K562 (cell line): Measurements from ENCODE around the gene TRABD. TPM values are rescaled to one million over a fixed set of nuclear protein-coding genes. Genes with fewer than 3 reads are reported as not detected.

Experiments used
- EGR1 ChIP-seq: fragments of 450-650 bp; conservative IDR thresholded peaks from 2 replicates; pipeline ENCODE4 v1.6.1; 2017; ENCODE audit warnings: mild to moderate bottlenecking
- FOS ChIP-seq: IDR thresholded peaks from 3 replicates; pipeline ENCODE4 v1.6.1; 2011; ENCODE audit not compliant: insufficient read length; ENCODE audit errors: extremely low read depth
- GABPB1 ChIP-seq: sonication (generic); formaldehyde crosslinking; IDR thresholded peaks from 2 replicates; pipeline ENCODE4 v1.8.0; 2022; ENCODE audit warnings: mild to moderate bottlenecking, missing genetic modification reagents
- KDM4B ChIP-seq, 2 experiments: fragments of 450-650 bp in 1 of 2; sonication (generic) in 1 of 2; IDR thresholded peaks; 2 replicates each; pipeline ENCODE4 v1.6.1; 2016 to 2017; ENCODE audit warnings: borderline replicate concordance in 2 of 2, antibody characterized with exemption in 1 of 2, low read depth in 1 of 2, mild to moderate bottlenecking in 1 of 2
- L3MBTL2 ChIP-seq: fragments of 450-650 bp; IDR thresholded peaks from 2 replicates; pipeline ENCODE4 v1.6.1; 2016; ENCODE audit warnings: mild to moderate bottlenecking, moderate library complexity
- MEIS2 ChIP-seq: fragments of 450-650 bp; IDR thresholded peaks from 2 replicates; pipeline ENCODE4 v1.6.1; 2014; ENCODE audit warnings: mild to moderate bottlenecking; ENCODE audit not compliant: partially characterized antibody
- NFYB ChIP-seq: IDR thresholded peaks from 2 replicates; pipeline ENCODE4 v1.6.1; 2011; ENCODE audit warnings: mild to moderate bottlenecking, moderate library complexity; ENCODE audit not compliant: insufficient read length; ENCODE audit errors: extremely low read depth
- RBFOX2 ChIP-seq: fragments of 200-400 bp; formaldehyde crosslinking; IDR thresholded peaks from 2 replicates; pipeline ENCODE4 v1.6.1; 2017; ENCODE audit warnings: low read depth, mild to moderate bottlenecking, low read length, moderate library complexity
- THRA ChIP-seq: fragments of 450-650 bp; IDR thresholded peaks from 2 replicates; pipeline ENCODE4 v1.6.1; 2017; ENCODE audit warnings: mild to moderate bottlenecking, moderate library complexity
- ZBTB40 ChIP-seq, 2 experiments: fragments of 450-650 bp in 1 of 2; sonication (generic) in 1 of 2; formaldehyde crosslinking in 1 of 2; IDR thresholded peaks; 2 replicates each; pipeline versions ENCODE4 v1.7.1 to v1.9.0; 2016 to 2022; ENCODE audit warnings: inconsistent platforms in 1 of 2, mild to moderate bottlenecking in 1 of 2, missing genetic modification reagents in 1 of 2
- ZFX ChIP-seq: sonication (generic); formaldehyde crosslinking; IDR thresholded peaks from 2 replicates; pipeline ENCODE4 v1.8.0; 2022; ENCODE audit warnings: mild to moderate bottlenecking, missing genetic modification reagents, moderate library complexity
- polyA plus RNA-seq, 8 experiments: library from polyadenylated mRNA; depleted of rRNA in 4 of 8; stranded (reverse) in 5 of 8; unstranded in 3 of 8; fragments of >200 nt; fragmentation: Nextera tagmentation in 2 of 8; fragmentation: Illumina TruSeq in 1 of 8; extraction: Ambion mirVana in 2 of 8; extraction: Trizol in 1 of 8; gene quantifications; 2 replicates each; pipeline versions ENCODE4 v1.2.1 to v1.2.3, GENCODE V29; 2011 to 2014; ENCODE audit warnings: inconsistent platforms in 1 of 8, missing spikeins in 1 of 8
- total RNA-seq, 7 experiments: library from RNA; depleted of rRNA in 6 of 7; stranded (reverse); fragments of >200 nt in 6 of 7; fragmentation: Illumina TruSeq in 2 of 7; extraction: Trizol in 2 of 7; gene quantifications; 2 replicates each; pipeline versions ENCODE4 v1.2.1 to v1.2.3, GENCODE V29; 2011 to 2021; ENCODE audit warnings: low replicate concordance in 1 of 7
- TF ChIP-seq, protein P1 (sequence below), 2 experiments: IDR thresholded peaks in 1 of 2; conservative IDR thresholded peaks in 1 of 2; 2 replicates each; pipeline ENCODE4 v1.6.1; 2016; ENCODE audit warnings: low read depth in 2 of 2, mild to moderate bottlenecking in 1 of 2, missing compliant biosample characterization in 1 of 2, missing genetic modification characterization in 1 of 2, moderate library complexity in 1 of 2

TRABD gene
- total and polyA plus RNA-seq, 9 of the 15 experiments (the other 6 are each of a cell fraction or from before 2014, with no cell fraction given): 0.08 to 62.9 (median 14.0) TPM

DNA sequence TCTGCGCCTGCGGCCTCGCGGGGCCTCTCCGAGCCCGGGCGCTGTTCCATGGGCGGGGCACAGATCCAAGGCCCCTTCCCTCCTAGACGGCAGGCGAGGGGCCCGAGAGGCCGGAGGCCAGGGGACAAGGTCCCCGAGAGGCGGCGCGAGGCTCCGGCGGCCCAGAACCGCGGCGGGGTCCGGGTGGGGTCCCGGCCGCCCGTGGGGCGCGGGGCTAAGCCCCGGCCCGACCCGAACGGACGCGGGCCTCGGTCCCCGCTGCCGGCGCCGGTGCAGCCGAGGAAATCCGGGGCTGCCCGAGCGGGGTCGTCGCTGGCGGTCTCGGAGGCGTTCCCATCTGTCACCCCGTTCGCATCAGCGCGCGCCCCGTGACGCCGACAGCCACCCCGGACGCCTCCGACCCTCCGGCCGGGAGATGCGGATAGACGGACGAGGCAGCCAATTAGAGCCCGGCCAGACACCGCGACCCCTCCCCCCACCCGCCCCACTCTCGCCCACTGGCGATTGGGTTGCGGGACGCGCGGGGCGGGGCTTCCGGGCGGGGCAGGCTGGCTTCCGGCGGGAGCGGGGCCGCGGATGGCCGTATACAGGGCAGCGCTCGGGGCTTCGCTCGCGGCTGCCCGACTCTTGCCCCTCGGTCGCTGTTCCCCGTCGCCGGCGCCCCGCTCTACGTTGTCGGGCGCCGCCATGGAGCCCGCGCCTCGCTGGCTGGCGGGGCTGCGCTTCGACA, 14.9 kb downstream of the TRABD start, which contains the start of gene SELENOO (continued):
- TF ChIP-seq ZBTB40 (IDR thresholded peaks at IDR 0.05): peak; percentile 93
- TF ChIP-seq ZBTB40 (CRISPR knock-in tag; IDR thresholded peaks at IDR 0.05): no peak
- peak; percentile 69 for TF ChIP-seq NFYB
- TF ChIP-seq THRA: no peak
- TF ChIP-seq MEIS2: peak; percentile 22
- peak; percentile 47 for TF ChIP-seq ZFX (CRISPR knock-in tag)
- peak; percentile 57 for TF ChIP-seq RBFOX2
- peak; percentile 82; the same call in 1 of the 2 replicates for TF ChIP-seq GABPB1 (CRISPR knock-in tag)
- 0 out of 4 replicates have a peak, but pooled peaks of 1 of the 2 experiments have one; percentile 39 for TF ChIP-seq KDM4B (IDR thresholded peaks at IDR 0.05; ENCODE audit: borderline replicate concordance in 2 of 2, low read depth in 1 of 2)
- TF ChIP-seq L3MBTL2: peak; percentile 75
- TF ChIP-seq, protein P1, sequence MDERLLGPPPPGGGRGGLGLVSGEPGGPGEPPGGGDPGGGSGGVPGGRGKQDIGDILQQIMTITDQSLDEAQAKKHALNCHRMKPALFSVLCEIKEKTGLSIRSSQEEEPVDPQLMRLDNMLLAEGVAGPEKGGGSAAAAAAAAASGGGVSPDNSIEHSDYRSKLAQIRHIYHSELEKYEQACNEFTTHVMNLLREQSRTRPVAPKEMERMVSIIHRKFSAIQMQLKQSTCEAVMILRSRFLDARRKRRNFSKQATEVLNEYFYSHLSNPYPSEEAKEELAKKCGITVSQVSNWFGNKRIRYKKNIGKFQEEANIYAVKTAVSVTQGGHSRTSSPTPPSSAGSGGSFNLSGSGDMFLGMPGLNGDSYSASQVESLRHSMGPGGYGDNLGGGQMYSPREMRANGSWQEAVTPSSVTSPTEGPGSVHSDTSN (CRISPR knock-in tag; IDR thresholded peaks at IDR 0.05; ENCODE audit: low read depth): peak; percentile 78
- TF ChIP-seq, protein P1 (tag; conservative IDR thresholded peaks at IDR 0.05; ENCODE audit: low read depth): peak; percentile 79
- TF ChIP-seq FOS: peak; percentile 47
- 0 out of 2 replicates have a peak, but pooled peaks have one; percentile 18 for TF ChIP-seq EGR1
